Left kidney (tissue), 2 donors: ENCODE measurements around the gene ANKRD28. TPM values are rescaled to one million over a fixed set of nuclear protein-coding genes. Genes with fewer than 3 reads are reported as not detected.

Experiments used
- DNase-seq: peaks from one replicate; pipeline ENCODE4 v3.0.0-alpha.2; 2013
- polyA plus RNA-seq: library from polyadenylated mRNA; unstranded; fragments of 120-200 nt; gene quantifications from one replicate; pipeline ENCODE4 v1.2.1, GENCODE V29; 2013; ENCODE audit not compliant: insufficient read length

Gene ANKRD28
- polyA plus RNA-seq, 1 donor: 63.2 TPM

GRCh38 chr3:15724446-15724845, 73.3 kb downstream of the ANKRD28 start:
- DNase-seq: no peak

- DNase-seq: no peak
Observed at GRCh38 chr3:15723624-15723884, 74.2 kb downstream of the ANKRD28 start.

GRCh38 chr3:15722877-15723623, 74.7 kb downstream of the ANKRD28 start:
- DNase-seq: no peak

GRCh38 chr3:15716178-15716577, 81.6 kb downstream of the ANKRD28 start:
- no peak for DNase-seq

- no peak for DNase-seq
Observed at GRCh38 chr3:15714448-15714847, 83.3 kb downstream of the ANKRD28 start.

- DNase-seq: no peak
Observed at GRCh38 chr3:15713364-15713763, 84.4 kb downstream of the ANKRD28 start.

GRCh38 chr3:15711281-15711680, 86.5 kb downstream of the ANKRD28 start:
- DNase-seq: no peak

- no peak for DNase-seq
Observed at GRCh38 chr3:15708882-15709677, 88.7 kb downstream of the ANKRD28 start.

GRCh38 chr3:15707779-15708178, 90.0 kb downstream of the ANKRD28 start:
- DNase-seq: no peak

GRCh38 chr3:15703346-15703745, 94.4 kb downstream of the ANKRD28 start:
- no peak for DNase-seq

- DNase-seq: no peak
Observed at GRCh38 chr3:15694628-15695027, 103.2 kb downstream of the ANKRD28 start.

GRCh38 chr3:15693355-15693754, 104.4 kb downstream of the ANKRD28 start:
- no peak for DNase-seq

- no peak for DNase-seq
Observed at GRCh38 chr3:15690748-15691147, 107.0 kb downstream of the ANKRD28 start.

- DNase-seq: no peak
Observed at GRCh38 chr3:15690230-15690629, 107.5 kb downstream of the ANKRD28 start.

- DNase-seq: no peak
Observed at GRCh38 chr3:15685927-15686326, 111.9 kb downstream of the ANKRD28 start.

GRCh38 chr3:15683253-15683652, 114.5 kb downstream of the ANKRD28 start:
- no peak for DNase-seq

- DNase-seq: no peak
Observed at GRCh38 chr3:15682561-15683185, 115.1 kb downstream of the ANKRD28 start.

- no peak for DNase-seq
Observed at GRCh38 chr3:15681668-15682067, 116.1 kb downstream of the ANKRD28 start.

GRCh38 chr3:15679306-15679705, 118.5 kb downstream of the ANKRD28 start:
- no peak for DNase-seq

- DNase-seq: no peak
Observed at GRCh38 chr3:15676259-15676658, 121.5 kb downstream of the ANKRD28 start.

- DNase-seq: no peak
Observed at GRCh38 chr3:15673536-15673935, 124.2 kb downstream of the ANKRD28 start.

- no peak for DNase-seq
Observed at GRCh38 chr3:15667484-15667883, 130.3 kb downstream of the ANKRD28 start.

GRCh38 chr3:15666277-15666676, 131.5 kb downstream of the ANKRD28 start:
- no peak for DNase-seq
